ENCODE measurements around the gene CAMSAP3.
"Not testable (repeated sequence)": the region's sequence is repeated elsewhere in the genome, so short reads cannot be mapped to it uniquely, and the experiment has no call there.

Gene CAMSAP3

GRCh38 chr19:7595466-7596133 lies at the start of gene CAMSAP3:
Gene CAMSAP3, plus strand, starts transcription at chr19:7595863. Its CDS starts 140 bp downstream, at chr19:7596003.
- DNase-seq, result peak; percentile 64

GRCh38 chr19:7545904-7546303 lies 49.8 kb upstream of the CAMSAP3 start:
- DNase-seq, result no peak

GRCh38 chr19:7547159-7547558 lies 48.5 kb upstream of the CAMSAP3 start:
- no peak for DNase-seq

- no peak for DNase-seq
Measured at GRCh38 chr19:7549429-7550148, 46.1 kb upstream of the CAMSAP3 start.

- DNase-seq, result no peak
Measured at GRCh38 chr19:7550169-7550770, 45.4 kb upstream of the CAMSAP3 start.

- DNase-seq, result peak; percentile 1
Measured at GRCh38 chr19:7550987-7551761, 44.5 kb upstream of the CAMSAP3 start.

GRCh38 chr19:7552781-7553180 lies 42.9 kb upstream of the CAMSAP3 start:
- no peak for DNase-seq

GRCh38 chr19:7554565-7554964 lies 41.1 kb upstream of the CAMSAP3 start:
- no peak for DNase-seq

- no peak for DNase-seq
Measured at GRCh38 chr19:7554990-7555864, 40.4 kb upstream of the CAMSAP3 start.

GRCh38 chr19:7556696-7557315 lies 38.9 kb upstream of the CAMSAP3 start:
- DNase-seq, result no peak

GRCh38 chr19:7558667-7559066 lies 37.0 kb upstream of the CAMSAP3 start:
- DNase-seq, result no peak

GRCh38 chr19:7559102-7559501 lies 36.6 kb upstream of the CAMSAP3 start:
- DNase-seq, result no peak

- no peak for DNase-seq
Measured at GRCh38 chr19:7560255-7560654, 35.4 kb upstream of the CAMSAP3 start.

- no peak for DNase-seq
Measured at GRCh38 chr19:7561325-7561724, 34.3 kb upstream of the CAMSAP3 start.

GRCh38 chr19:7562646-7563393 lies 32.8 kb upstream of the CAMSAP3 start:
- DNase-seq, result no peak

GRCh38 chr19:7564866-7565265 lies 30.8 kb upstream of the CAMSAP3 start:
- no peak for DNase-seq

- no peak for DNase-seq
Measured at GRCh38 chr19:7565332-7565731, 30.3 kb upstream of the CAMSAP3 start.

- no peak for DNase-seq
Measured at GRCh38 chr19:7570761-7571160, 24.9 kb upstream of the CAMSAP3 start.

GRCh38 chr19:7575434-7576040 lies 20.1 kb upstream of the CAMSAP3 start:
- DNase-seq, result no peak

GRCh38 chr19:7577422-7577821 lies 18.2 kb upstream of the CAMSAP3 start:
- DNase-seq, result not testable (repeated sequence)

- no peak for DNase-seq
Measured at GRCh38 chr19:7578127-7578526, 17.5 kb upstream of the CAMSAP3 start.

Measured in NCI-H1092 treated with DMSO at 0.1 percent for 48 hours (cell line).